Stomach (tissue), 4 donors: ENCODE results near the gene TELO2.

Source experiments
- CTCF ChIP-seq, 7 experiments: fragments of 450-650 bp in 4 of 7; fragments of 200-600 bp in 3 of 7; sonication (generic) in 3 of 7; IDR thresholded peaks; one replicate each; pipeline ENCODE4 v1.5.1; 2016 to 2019; ENCODE audit warnings: antibody characterized with exemption in 7 of 7, control low read depth in 2 of 7, mild to moderate bottlenecking in 1 of 7
- POLR2A ChIP-seq, 4 donors: fragments of 450-650 bp; IDR thresholded peaks; one replicate each; pipeline ENCODE4 v1.6.1; 2016; ENCODE audit warnings: antibody characterized with exemption in 4 of 4, control low read depth in 2 of 4, mild to moderate bottlenecking in 1 of 4, moderate library complexity in 1 of 4
- POLR2AphosphoS5 ChIP-seq, 3 donors: sonication (generic); formaldehyde crosslinking; IDR thresholded peaks; one replicate each; pipeline ENCODE4 v1.6.1; 2016; ENCODE audit warnings: antibody characterized with exemption in 3 of 3

GRCh38 chr16:1527836-1528811, 35.0 kb downstream of the TELO2 start:
- TF ChIP-seq POLR2A (IDR thresholded peaks at IDR 0.05) (no peak), CTCF (IDR thresholded peaks at IDR 0.05) (no peak), POLR2AphosphoS5 (IDR thresholded peaks at IDR 0.05) (peak in 1 of 3 donors; percentile 10)
